HUES64 (cell line): ENCODE results near the gene CDH13.

Source experiments
- H3K27ac ChIP-seq: 2 replicates; pipeline ENCODE4 v1.7.0; 2013; ENCODE audit warnings: low read depth, low read length, inconsistent platforms
- H3K27me3 ChIP-seq: 2 replicates; pipeline ENCODE4 v1.6.1; 2013; ENCODE audit warnings: mild to moderate bottlenecking, low read length; ENCODE audit not compliant: insufficient read depth
- H3K36me3 ChIP-seq: 2 replicates; pipeline ENCODE4 v1.6.1; 2013; ENCODE audit warnings: mild to moderate bottlenecking, low read length; ENCODE audit not compliant: insufficient read depth
- H3K4me1 ChIP-seq: 2 replicates; pipeline ENCODE4 v1.6.1; 2013; ENCODE audit warnings: mild to moderate bottlenecking, low read length, moderate library complexity; ENCODE audit not compliant: insufficient read depth
- H3K4me3 ChIP-seq: 2 replicates; pipeline ENCODE4 v1.5.1; 2013; ENCODE audit warnings: mild to moderate bottlenecking, low read length, moderate library complexity
- H3K9ac ChIP-seq: 2 replicates; pipeline ENCODE4 v1.6.1; 2013; ENCODE audit warnings: mild to moderate bottlenecking, low read depth, low read length
- H3K9me3 ChIP-seq: 2 replicates; pipeline ENCODE4 v1.6.1; 2013; ENCODE audit warnings: low read depth, low read length; ENCODE audit not compliant: insufficient read depth
- WGBS: fragments of 150-250, 120-280 bp; methylation state at CpG from one replicate; pipeline ENCODE4 v1.1.7; 2013; ENCODE audit warnings: missing lambda C conversion rate; 5-methylcytosine and 5-hydroxymethylcytosine counted together

The CDH13 gene

GRCh38 chr16:82957212-82957611 is 330.4 kb downstream of the CDH13 start:
- Histone ChIP-seq H3K27me3 (no peaks in the 10 kb centered on the region), H3K27ac (no peak overlapping the region), H3K9ac (no peak overlapping the region), H3K36me3 (no peaks in the 10 kb centered on the region), H3K4me3 (no peak overlapping the region), H3K4me1 (no peaks in the 10 kb centered on the region), H3K9me3 (no peaks in the 10 kb centered on the region)
- 97% methylated on average over 2 of the region's 3 CpGs for WGBS

DNA sequence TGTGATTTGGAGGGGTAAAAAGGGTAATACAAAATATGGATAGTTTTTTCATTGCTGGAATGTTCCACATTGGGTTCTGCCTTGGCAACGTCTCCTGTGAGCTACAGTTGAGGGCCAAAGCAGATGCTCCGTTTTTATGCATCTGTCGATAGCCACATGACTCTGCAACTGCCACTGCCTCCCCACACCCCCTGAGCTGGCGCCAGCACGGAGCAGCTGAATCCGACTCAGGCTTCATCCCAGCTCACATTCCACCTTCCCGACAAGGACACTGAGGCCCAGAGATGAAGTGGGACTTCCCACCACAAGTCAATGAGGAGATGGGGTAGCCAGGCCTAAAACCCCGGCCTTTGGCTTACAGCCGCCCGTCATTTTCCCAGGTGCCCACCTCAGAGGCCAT is 334.1 kb downstream of the CDH13 start:
- WGBS: 95% methylated on average over 10 of the region's 10 CpGs
- no peaks in the 10 kb centered on the region for H3K27me3 ChIP-seq
- no peak overlapping the region for H3K27ac ChIP-seq
- no peak overlapping the region for H3K9ac ChIP-seq
- no peaks in the 10 kb centered on the region for H3K9me3 ChIP-seq
- no peak overlapping the region for H3K4me3 ChIP-seq
- no peaks in the 10 kb centered on the region for H3K4me1 ChIP-seq
- H3K36me3 ChIP-seq: no peaks in the 10 kb centered on the region

GRCh38 chr16:82963653-82964052 is 336.9 kb downstream of the CDH13 start:
- Histone ChIP-seq H3K9me3 (no peaks in the 10 kb centered on the region), H3K36me3 (no peaks in the 10 kb centered on the region), H3K4me1 (no peaks in the 10 kb centered on the region), H3K27me3 (no peaks in the 10 kb centered on the region), H3K27ac (no peak overlapping the region), H3K9ac (no peak overlapping the region), H3K4me3 (no peak overlapping the region)
- WGBS: 98% methylated on average over 11 of the region's 11 CpGs

- Histone ChIP-seq H3K27me3 (no peaks in the 10 kb centered on the region), H3K4me3 (no peak overlapping the region), H3K9me3 (no peaks in the 10 kb centered on the region), H3K4me1 (no peaks in the 10 kb centered on the region), H3K27ac (no peak overlapping the region), H3K36me3 (no peaks in the 10 kb centered on the region), H3K9ac (no peak overlapping the region)
- 98% methylated on average over 4 of the region's 5 CpGs for WGBS
Measured at GRCh38 chr16:82965808-82966207, 339.0 kb downstream of the CDH13 start.

- H3K27me3 ChIP-seq: no peaks in the 10 kb centered on the region
- H3K9ac ChIP-seq: no peak overlapping the region
- H3K36me3 ChIP-seq: no peaks in the 10 kb centered on the region
- no peak overlapping the region for H3K4me3 ChIP-seq
- no peak overlapping the region for H3K27ac ChIP-seq
- H3K9me3 ChIP-seq: no peaks in the 10 kb centered on the region
- H3K4me1 ChIP-seq: no peaks in the 10 kb centered on the region
- 95% methylated on average over 6 of the region's 7 CpGs for WGBS
Measured at GRCh38 chr16:82967424-82967823, 340.7 kb downstream of the CDH13 start.

GRCh38 chr16:82971126-82971525 is 344.4 kb downstream of the CDH13 start:
- no peaks in the 10 kb centered on the region for H3K4me1 ChIP-seq
- no peak overlapping the region for H3K4me3 ChIP-seq
- WGBS: 96% methylated on average over 5 of the region's 5 CpGs
- H3K9ac ChIP-seq: no peak overlapping the region
- H3K9me3 ChIP-seq: no peaks in the 10 kb centered on the region
- no peak overlapping the region for H3K27ac ChIP-seq
- H3K27me3 ChIP-seq: no peaks in the 10 kb centered on the region
- no peaks in the 10 kb centered on the region for H3K36me3 ChIP-seq

DNA sequence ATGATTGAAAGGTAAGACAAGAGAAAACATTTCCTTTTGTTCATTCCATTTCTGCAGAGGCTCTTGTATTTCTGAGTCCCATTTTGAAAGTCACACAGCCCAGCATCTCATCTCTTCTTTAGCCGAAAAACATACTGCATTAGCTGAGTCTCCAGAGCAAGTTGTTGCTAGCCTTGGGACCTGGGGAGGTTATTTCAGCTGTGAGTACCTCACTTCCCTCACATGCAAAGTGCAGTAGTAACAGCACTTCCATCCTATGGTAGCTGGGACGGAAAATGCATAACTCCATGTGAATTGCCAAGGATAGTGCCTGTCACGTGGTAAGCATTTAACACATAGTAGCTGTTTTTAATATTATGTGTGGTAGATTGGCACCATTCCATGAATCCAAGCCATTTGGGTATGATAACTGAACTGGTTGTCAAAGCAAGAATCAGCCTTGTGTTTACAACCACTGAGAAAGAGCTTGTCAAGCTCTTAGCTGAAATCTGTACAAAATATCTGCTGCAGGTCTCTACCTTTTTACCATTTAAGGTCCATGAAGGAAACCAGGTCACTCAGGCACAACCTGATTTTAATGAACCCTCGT is 345.7 kb downstream of the CDH13 start:
- 78% methylated on average over 4 of the region's 4 CpGs for WGBS
- Histone ChIP-seq H3K27me3 (no peaks in the 10 kb centered on the region), H3K36me3 (no peaks in the 10 kb centered on the region), H3K4me3 (no peak overlapping the region), H3K9ac (no peak overlapping the region), H3K27ac (no peak overlapping the region), H3K4me1 (no peaks in the 10 kb centered on the region), H3K9me3 (no peaks in the 10 kb centered on the region)

DNA sequence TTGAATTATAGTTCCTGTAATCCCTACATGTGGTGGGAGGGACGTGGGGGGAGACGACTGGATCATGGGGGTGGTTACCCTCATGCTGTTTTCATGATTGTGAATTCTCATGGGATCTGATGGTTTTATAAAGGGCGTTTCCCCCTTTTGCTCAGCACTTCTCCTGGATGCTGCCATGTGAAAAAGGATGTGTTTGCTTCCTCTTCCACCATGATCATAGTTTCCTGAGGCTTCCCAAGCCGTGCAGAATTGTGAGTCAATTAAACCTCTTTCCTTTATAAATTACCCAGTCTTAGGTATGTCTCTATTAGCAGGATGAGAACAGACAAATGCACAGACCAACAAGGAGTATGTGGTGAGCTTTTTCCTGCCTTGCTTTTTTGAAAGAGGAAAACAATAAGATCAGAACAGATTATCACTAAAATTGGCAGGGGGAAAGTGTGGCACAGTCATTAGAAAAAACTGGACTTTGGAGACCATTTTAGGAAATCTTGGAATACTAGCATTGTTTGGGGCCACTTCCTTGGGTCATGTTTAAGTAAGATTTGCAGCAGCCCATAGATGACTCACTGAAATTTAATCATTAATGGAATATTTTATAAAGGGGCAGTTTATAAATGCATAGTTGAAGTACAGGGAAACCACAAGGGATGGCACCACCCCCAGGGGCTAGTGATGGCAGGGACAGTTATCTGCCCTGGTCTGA is 352.8 kb downstream of the CDH13 start:
- H3K27me3 ChIP-seq: no peaks in the 10 kb centered on the region
- no peak overlapping the region for H3K9ac ChIP-seq
- WGBS: 94% methylated on average over 4 of the region's 4 CpGs

GRCh38 chr16:82980810-82981209 is 354.0 kb downstream of the CDH13 start:
- no peak overlapping the region for H3K27ac ChIP-seq
- H3K27me3 ChIP-seq: no peaks in the 10 kb centered on the region
- peaks cover 12% of the 10 kb centered on the region; the same call in 1 of the 2 replicates for H3K9me3 ChIP-seq
- no peaks in the 10 kb centered on the region for H3K4me1 ChIP-seq
- H3K4me3 ChIP-seq: no peak overlapping the region
- H3K36me3 ChIP-seq: no peaks in the 10 kb centered on the region
- 85% methylated on average over 2 of the region's 3 CpGs for WGBS
- no peak overlapping the region for H3K9ac ChIP-seq

More for the DNA sequence above, 352.8 kb downstream of the CDH13 start:
- H3K4me3 ChIP-seq: no peak overlapping the region
- no peaks in the 10 kb centered on the region for H3K4me1 ChIP-seq
- H3K27ac ChIP-seq: no peak overlapping the region
- H3K9me3 ChIP-seq: peaks cover 12% of the 10 kb centered on the region; the same call in 1 of the 2 replicates
- no peaks in the 10 kb centered on the region for H3K36me3 ChIP-seq

- Histone ChIP-seq H3K36me3 (no peaks in the 10 kb centered on the region), H3K9ac (no peak overlapping the region), H3K9me3 (no peaks in the 10 kb centered on the region), H3K4me1 (no peaks in the 10 kb centered on the region), H3K27me3 (no peaks in the 10 kb centered on the region), H3K27ac (no peak overlapping the region), H3K4me3 (no peak overlapping the region)
- WGBS: 92% methylated on average over 3 of the region's 3 CpGs
Measured at GRCh38 chr16:82987767-82988166, 361.0 kb downstream of the CDH13 start.

DNA sequence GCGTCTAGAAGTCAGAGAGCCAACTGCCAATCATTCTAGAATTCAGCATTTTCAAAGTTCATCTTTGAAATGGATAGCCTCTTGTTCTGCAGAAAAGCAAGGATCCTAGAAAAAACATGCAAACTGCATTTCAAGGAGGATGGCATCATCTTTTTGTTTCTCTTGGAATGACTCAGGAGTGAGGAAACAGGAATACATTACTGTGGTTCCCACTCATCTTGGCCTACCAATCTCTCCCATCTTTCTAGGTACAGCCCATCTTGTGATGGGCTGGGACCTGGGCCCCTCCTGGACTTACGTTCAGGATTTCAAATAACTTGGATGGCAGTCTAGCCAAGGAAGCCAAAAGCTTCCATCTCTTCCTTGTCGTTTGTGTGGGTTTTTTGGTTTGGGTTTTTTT is 363.4 kb downstream of the CDH13 start:
- Histone ChIP-seq H3K9ac (no peak overlapping the region), H3K4me1 (no peaks in the 10 kb centered on the region), H3K4me3 (no peak overlapping the region), H3K27ac (no peak overlapping the region), H3K9me3 (no peaks in the 10 kb centered on the region), H3K27me3 (no peaks in the 10 kb centered on the region), H3K36me3 (no peaks in the 10 kb centered on the region)
- WGBS: 76% methylated on average over 3 of the region's 3 CpGs
